Measurements from ENCODE around the gene BBOX1. TPM values are rescaled to one million over a fixed set of nuclear protein-coding genes. Genes with fewer than 3 reads are reported as not detected.
A peak's percentile ranks its signal among the peaks of the same experiment; 100 is the strongest.

The BBOX1 gene
- total and polyA plus RNA-seq, 4 donors, result 2.8 to 18.4 (median 9.0) TPM

DNA sequence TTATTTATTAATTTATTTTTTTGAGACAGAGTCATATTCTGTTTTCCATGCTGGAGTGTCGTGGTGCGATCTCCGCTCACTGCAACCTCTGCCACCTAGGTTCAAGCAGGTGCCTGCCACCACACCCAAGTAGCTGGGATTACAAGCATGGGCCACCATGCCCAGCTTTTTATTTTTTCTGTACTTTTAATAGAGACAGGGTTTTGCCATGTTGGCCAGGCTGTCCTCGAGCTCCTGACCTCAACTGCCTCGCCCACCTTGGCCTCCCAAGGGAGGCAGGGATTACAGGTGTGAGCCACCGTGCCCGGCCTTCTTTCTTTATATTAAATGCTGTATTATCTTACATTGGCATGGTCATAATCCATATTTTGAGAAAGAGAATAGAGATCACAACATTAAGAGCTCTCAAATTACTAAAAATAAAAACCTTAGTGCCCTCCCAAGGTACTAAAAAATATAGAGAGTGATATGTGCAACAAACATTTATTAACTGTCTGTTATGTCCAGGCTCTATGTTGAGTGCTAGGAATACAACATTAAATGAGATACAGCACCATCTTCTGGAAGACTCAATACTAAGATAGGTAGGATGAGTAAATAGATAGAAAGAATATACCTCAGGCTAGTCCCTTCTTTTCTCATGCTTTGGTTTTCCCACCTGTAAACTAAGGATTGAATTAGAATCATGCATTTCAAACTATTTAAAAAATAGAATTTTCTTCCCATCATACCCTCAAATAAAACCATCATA lies 84.1 kb downstream of the BBOX1 start:
- Histone ChIP-seq H3K27ac (ENCODE audit: low read depth in 1 of 2, low read length in 2 of 2) (no peak overlapping the region), H3K27me3 (ENCODE audit: control insufficient read depth in 4 of 4, insufficient read depth in 4 of 4, low read length in 3 of 4) (no peaks in the 10 kb centered on the region), H3K9me3 (ENCODE audit: control insufficient read depth in 4 of 4, low read length in 3 of 4) (no peaks in the 10 kb centered on the region), H3K9ac (ENCODE audit: low read depth in 1 of 2, low read length in 2 of 2) (no peak overlapping the region), H3K4me1 (ENCODE audit: control insufficient read depth in 4 of 4, insufficient read depth in 4 of 4, low read length in 3 of 4) (peaks cover 0 to 6% (median 1%) of the 10 kb centered on the region in 4 donors), H3K36me3 (ENCODE audit: control insufficient read depth in 4 of 4, insufficient read depth in 3 of 4, low read depth in 1 of 4, low read length in 3 of 4) (peaks cover 0 to 14% (median 2%) of the 10 kb centered on the region in 4 donors), H3K4me3 (ENCODE audit: low read depth in 1 of 3, low read length in 3 of 3) (no peak overlapping the region)
- TF ChIP-seq FOXA2 (IDR thresholded peaks at IDR 0.05) (no peak), TAF1 (conservative IDR thresholded peaks at IDR 0.05) (no peak), FOXA1 (IDR thresholded peaks at IDR 0.05) (no peak), RXRA (IDR thresholded peaks at IDR 0.05) (no peak), HNF4G (IDR thresholded peaks at IDR 0.05) (no peak), SP1 (IDR thresholded peaks at IDR 0.05) (no peak), EGR1 (IDR thresholded peaks at IDR 0.05; ENCODE audit: low read depth in 2 of 2) (no peak), HNF4A (conservative IDR thresholded peaks at IDR 0.05) (no peak), RAD21 (IDR thresholded peaks at IDR 0.05) (peak; percentile 88 to 90)
- TF ChIP-seq, protein P1, sequence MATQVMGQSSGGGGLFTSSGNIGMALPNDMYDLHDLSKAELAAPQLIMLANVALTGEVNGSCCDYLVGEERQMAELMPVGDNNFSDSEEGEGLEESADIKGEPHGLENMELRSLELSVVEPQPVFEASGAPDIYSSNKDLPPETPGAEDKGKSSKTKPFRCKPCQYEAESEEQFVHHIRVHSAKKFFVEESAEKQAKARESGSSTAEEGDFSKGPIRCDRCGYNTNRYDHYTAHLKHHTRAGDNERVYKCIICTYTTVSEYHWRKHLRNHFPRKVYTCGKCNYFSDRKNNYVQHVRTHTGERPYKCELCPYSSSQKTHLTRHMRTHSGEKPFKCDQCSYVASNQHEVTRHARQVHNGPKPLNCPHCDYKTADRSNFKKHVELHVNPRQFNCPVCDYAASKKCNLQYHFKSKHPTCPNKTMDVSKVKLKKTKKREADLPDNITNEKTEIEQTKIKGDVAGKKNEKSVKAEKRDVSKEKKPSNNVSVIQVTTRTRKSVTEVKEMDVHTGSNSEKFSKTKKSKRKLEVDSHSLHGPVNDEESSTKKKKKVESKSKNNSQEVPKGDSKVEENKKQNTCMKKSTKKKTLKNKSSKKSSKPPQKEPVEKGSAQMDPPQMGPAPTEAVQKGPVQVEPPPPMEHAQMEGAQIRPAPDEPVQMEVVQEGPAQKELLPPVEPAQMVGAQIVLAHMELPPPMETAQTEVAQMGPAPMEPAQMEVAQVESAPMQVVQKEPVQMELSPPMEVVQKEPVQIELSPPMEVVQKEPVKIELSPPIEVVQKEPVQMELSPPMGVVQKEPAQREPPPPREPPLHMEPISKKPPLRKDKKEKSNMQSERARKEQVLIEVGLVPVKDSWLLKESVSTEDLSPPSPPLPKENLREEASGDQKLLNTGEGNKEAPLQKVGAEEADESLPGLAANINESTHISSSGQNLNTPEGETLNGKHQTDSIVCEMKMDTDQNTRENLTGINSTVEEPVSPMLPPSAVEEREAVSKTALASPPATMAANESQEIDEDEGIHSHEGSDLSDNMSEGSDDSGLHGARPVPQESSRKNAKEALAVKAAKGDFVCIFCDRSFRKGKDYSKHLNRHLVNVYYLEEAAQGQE (IDR thresholded peaks at IDR 0.05), result no peak
- TF ChIP-seq, protein P2, sequence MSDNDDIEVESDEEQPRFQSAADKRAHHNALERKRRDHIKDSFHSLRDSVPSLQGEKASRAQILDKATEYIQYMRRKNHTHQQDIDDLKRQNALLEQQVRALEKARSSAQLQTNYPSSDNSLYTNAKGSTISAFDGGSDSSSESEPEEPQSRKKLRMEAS (IDR thresholded peaks at IDR 0.05), result no peak
- TF ChIP-seq, protein P3, sequence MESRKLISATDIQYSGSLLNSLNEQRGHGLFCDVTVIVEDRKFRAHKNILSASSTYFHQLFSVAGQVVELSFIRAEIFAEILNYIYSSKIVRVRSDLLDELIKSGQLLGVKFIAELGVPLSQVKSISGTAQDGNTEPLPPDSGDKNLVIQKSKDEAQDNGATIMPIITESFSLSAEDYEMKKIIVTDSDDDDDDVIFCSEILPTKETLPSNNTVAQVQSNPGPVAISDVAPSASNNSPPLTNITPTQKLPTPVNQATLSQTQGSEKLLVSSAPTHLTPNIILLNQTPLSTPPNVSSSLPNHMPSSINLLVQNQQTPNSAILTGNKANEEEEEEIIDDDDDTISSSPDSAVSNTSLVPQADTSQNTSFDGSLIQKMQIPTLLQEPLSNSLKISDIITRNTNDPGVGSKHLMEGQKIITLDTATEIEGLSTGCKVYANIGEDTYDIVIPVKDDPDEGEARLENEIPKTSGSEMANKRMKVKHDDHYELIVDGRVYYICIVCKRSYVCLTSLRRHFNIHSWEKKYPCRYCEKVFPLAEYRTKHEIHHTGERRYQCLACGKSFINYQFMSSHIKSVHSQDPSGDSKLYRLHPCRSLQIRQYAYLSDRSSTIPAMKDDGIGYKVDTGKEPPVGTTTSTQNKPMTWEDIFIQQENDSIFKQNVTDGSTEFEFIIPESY (IDR thresholded peaks at IDR 0.05), result no peak
- TF ChIP-seq, protein P4, sequence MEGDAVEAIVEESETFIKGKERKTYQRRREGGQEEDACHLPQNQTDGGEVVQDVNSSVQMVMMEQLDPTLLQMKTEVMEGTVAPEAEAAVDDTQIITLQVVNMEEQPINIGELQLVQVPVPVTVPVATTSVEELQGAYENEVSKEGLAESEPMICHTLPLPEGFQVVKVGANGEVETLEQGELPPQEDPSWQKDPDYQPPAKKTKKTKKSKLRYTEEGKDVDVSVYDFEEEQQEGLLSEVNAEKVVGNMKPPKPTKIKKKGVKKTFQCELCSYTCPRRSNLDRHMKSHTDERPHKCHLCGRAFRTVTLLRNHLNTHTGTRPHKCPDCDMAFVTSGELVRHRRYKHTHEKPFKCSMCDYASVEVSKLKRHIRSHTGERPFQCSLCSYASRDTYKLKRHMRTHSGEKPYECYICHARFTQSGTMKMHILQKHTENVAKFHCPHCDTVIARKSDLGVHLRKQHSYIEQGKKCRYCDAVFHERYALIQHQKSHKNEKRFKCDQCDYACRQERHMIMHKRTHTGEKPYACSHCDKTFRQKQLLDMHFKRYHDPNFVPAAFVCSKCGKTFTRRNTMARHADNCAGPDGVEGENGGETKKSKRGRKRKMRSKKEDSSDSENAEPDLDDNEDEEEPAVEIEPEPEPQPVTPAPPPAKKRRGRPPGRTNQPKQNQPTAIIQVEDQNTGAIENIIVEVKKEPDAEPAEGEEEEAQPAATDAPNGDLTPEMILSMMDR (IDR thresholded peaks at IDR 0.05; ENCODE audit: low read depth, low read length, missing input control), result peak; percentile 41
- TF ChIP-seq, protein P5, sequence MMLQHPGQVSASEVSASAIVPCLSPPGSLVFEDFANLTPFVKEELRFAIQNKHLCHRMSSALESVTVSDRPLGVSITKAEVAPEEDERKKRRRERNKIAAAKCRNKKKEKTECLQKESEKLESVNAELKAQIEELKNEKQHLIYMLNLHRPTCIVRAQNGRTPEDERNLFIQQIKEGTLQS (IDR thresholded peaks at IDR 0.05), result no peak
- 89% methylated on average over 7 of the region's 7 CpGs for WGBS
- DNase-seq (ENCODE audit: low spot score), result no peak

DNA sequence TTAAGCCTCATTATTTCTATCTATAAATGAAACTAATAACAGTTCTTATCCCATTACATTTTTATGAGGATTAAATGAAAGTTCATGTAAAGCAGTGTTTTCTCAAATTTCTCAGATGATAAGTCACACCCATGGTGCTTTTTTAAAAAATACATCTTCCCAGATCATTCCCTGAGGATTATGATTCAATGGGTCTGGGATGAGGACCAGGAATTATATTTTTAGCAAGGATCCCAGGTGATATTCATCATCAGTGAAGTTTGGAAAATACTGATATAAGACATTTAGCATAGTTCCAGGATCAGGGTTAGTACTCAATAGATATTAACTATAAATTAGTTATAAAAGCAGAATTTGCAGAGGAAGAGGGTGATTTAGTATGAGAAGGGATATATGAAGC lies 89.1 kb downstream of the BBOX1 start:
- Histone ChIP-seq H3K9ac (ENCODE audit: low read depth in 1 of 2, low read length in 2 of 2) (no peak overlapping the region), H3K4me3 (ENCODE audit: low read depth in 1 of 3, low read length in 3 of 3) (no peak overlapping the region), H3K36me3 (ENCODE audit: control insufficient read depth in 4 of 4, insufficient read depth in 3 of 4, low read depth in 1 of 4, low read length in 3 of 4) (peaks cover 0 to 12% (median 4%) of the 10 kb centered on the region in 4 donors), H3K27me3 (ENCODE audit: control insufficient read depth in 4 of 4, insufficient read depth in 4 of 4, low read length in 3 of 4) (no peaks in the 10 kb centered on the region), H3K4me1 (ENCODE audit: control insufficient read depth in 4 of 4, insufficient read depth in 4 of 4, low read length in 3 of 4) (no peaks in the 10 kb centered on the region), H3K27ac (ENCODE audit: low read depth in 1 of 2, low read length in 2 of 2) (no peak overlapping the region), H3K9me3 (ENCODE audit: control insufficient read depth in 4 of 4, low read length in 3 of 4) (no peaks in the 10 kb centered on the region)
- DNase-seq (ENCODE audit: low spot score), result no peak
- TF ChIP-seq TAF1 (conservative IDR thresholded peaks at IDR 0.05) (no peak), YY1 (IDR thresholded peaks at IDR 0.05) (no peak), FOXA1 (IDR thresholded peaks at IDR 0.05) (no peak), RXRA (IDR thresholded peaks at IDR 0.05) (no peak), RAD21 (IDR thresholded peaks at IDR 0.05) (no peak), HNF4A (conservative IDR thresholded peaks at IDR 0.05) (no peak), HNF4G (IDR thresholded peaks at IDR 0.05) (no peak), JUND (IDR thresholded peaks at IDR 0.05) (no peak)
- TF ChIP-seq, protein P4 (IDR thresholded peaks at IDR 0.05; ENCODE audit: low read depth, low read length, missing input control), result no peak
- TF ChIP-seq, protein P5 (IDR thresholded peaks at IDR 0.05), result no peak
- TF ChIP-seq, protein P1 (IDR thresholded peaks at IDR 0.05), result no peak

Measured in liver (tissue), 9 donors.